SK-N-SH treated with all-trans-retinoic acid at 6 μM for 48 hours (cell line): ENCODE data around the gene GNA12.

Experiments used
- ATAC-seq: fragments of 200-7000 bp; cut with Tn5 transposase; 3 replicates; pipeline ENCODE4 v1.9.1; 2020; ENCODE audit warnings: mild to moderate bottlenecking, moderate library complexity
- ARNTL ChIP-seq: fragments of 450-650 bp; formaldehyde crosslinking; IDR thresholded peaks from 2 replicates; pipeline ENCODE4 v1.5.0; 2020; ENCODE audit warnings: low read depth, mild to moderate bottlenecking, moderate library complexity, borderline replicate concordance
- BACH2 ChIP-seq: fragments of 250-450 bp; sonication (Bioruptor Pico); IDR thresholded peaks from 2 replicates; pipeline ENCODE4 v1.9.0; 2021; ENCODE audit warnings: mild to moderate bottlenecking, borderline replicate concordance
- CREB5 ChIP-seq: fragments of 250-450 bp; sonication (Bioruptor Pico); IDR thresholded peaks from 2 replicates; pipeline ENCODE4 v1.5.1; 2020; ENCODE audit warnings: low read depth, mild to moderate bottlenecking, moderate library complexity
- CSDC2 ChIP-seq: fragments of 250-450 bp; sonication (Bioruptor Pico); IDR thresholded peaks from 2 replicates; pipeline ENCODE4 v1.5.0; 2020; ENCODE audit warnings: mild to moderate bottlenecking, moderate library complexity
- CSRNP3 ChIP-seq: fragments of 250-450 bp; sonication (Bioruptor Pico); IDR thresholded peaks from 2 replicates; pipeline ENCODE4 v1.5.1; 2021; ENCODE audit warnings: mild to moderate bottlenecking, moderate library complexity
- ESRRG ChIP-seq: fragments of 250-450 bp; sonication (Bioruptor Pico); IDR thresholded peaks from 2 replicates; pipeline ENCODE4 v1.6.1; 2021; ENCODE audit warnings: mild to moderate bottlenecking
- GLIS3 ChIP-seq: fragments of 250-450 bp; sonication (Bioruptor Pico); IDR thresholded peaks from 2 replicates; pipeline ENCODE4 v1.5.0; 2020; ENCODE audit warnings: mild to moderate bottlenecking, moderate library complexity
- ISL1 ChIP-seq: fragments of 250-450 bp; sonication (Bioruptor Pico); IDR thresholded peaks from 2 replicates; pipeline ENCODE4 v2.1.2; 2022; ENCODE audit warnings: mild to moderate bottlenecking, moderate library complexity
- OSR1 ChIP-seq: fragments of 250-450 bp; sonication (Bioruptor Pico); IDR thresholded peaks from 2 replicates; pipeline ENCODE4 v1.8.0; 2022; ENCODE audit warnings: moderate library complexity, mild to moderate bottlenecking, inconsistent platforms
- PATZ1 ChIP-seq: fragments of 250-450 bp; sonication (Bioruptor Pico); IDR thresholded peaks from 2 replicates; pipeline ENCODE4 v1.8.0; 2020; ENCODE audit warnings: mild to moderate bottlenecking, moderate library complexity, borderline replicate concordance
- POU6F1 ChIP-seq: fragments of 250-450 bp; sonication (Bioruptor Pico); IDR thresholded peaks from 2 replicates; pipeline ENCODE4 v1.8.0; 2021; ENCODE audit warnings: low read depth, mild to moderate bottlenecking, moderate library complexity, borderline replicate concordance
- PPARA ChIP-seq: fragments of 250-450 bp; sonication (Bioruptor Pico); IDR thresholded peaks from 2 replicates; pipeline ENCODE4 v1.5.0; 2020; ENCODE audit warnings: mild to moderate bottlenecking, borderline replicate concordance
- SNAI2 ChIP-seq: fragments of 250-450 bp; sonication (Bioruptor Pico); IDR thresholded peaks from 2 replicates; pipeline ENCODE4 v1.5.0; 2020; ENCODE audit warnings: mild to moderate bottlenecking, moderate library complexity
- TCF4 ChIP-seq: fragments of 250-450 bp; sonication (Bioruptor Pico); IDR thresholded peaks from 2 replicates; pipeline ENCODE4 v1.8.0; 2021; ENCODE audit warnings: mild to moderate bottlenecking, moderate library complexity, borderline replicate concordance
- TOX ChIP-seq: fragments of 250-450 bp; sonication (Bioruptor Pico); IDR thresholded peaks from 2 replicates; pipeline ENCODE4 v1.8.0; 2021; ENCODE audit warnings: mild to moderate bottlenecking, moderate library complexity, borderline replicate concordance
- TSHZ2 ChIP-seq: fragments of 250-450 bp; sonication (Bioruptor Pico); IDR thresholded peaks from 2 replicates; pipeline ENCODE4 v1.5.0; 2020; ENCODE audit warnings: mild to moderate bottlenecking, moderate library complexity
- ZC3H10 ChIP-seq: fragments of 250-450 bp; sonication (Bioruptor Pico); IDR thresholded peaks from 2 replicates; pipeline ENCODE4 v1.5.1; 2021; ENCODE audit warnings: mild to moderate bottlenecking, moderate library complexity
- ZFP3 ChIP-seq: fragments of 250-450 bp; sonication (Bioruptor Pico); IDR thresholded peaks from 2 replicates; pipeline ENCODE4 v1.5.0; 2020; ENCODE audit warnings: mild to moderate bottlenecking, moderate library complexity
- ZFP30 ChIP-seq: fragments of 450-650 bp; formaldehyde crosslinking; IDR thresholded peaks from 2 replicates; pipeline ENCODE4 v1.5.0; 2022; ENCODE audit warnings: mild to moderate bottlenecking, moderate library complexity
- ZNF565 ChIP-seq: fragments of 450-650 bp; formaldehyde crosslinking; conservative IDR thresholded peaks from 2 replicates; pipeline ENCODE4 v1.5.0; 2020; ENCODE audit warnings: low read depth, mild to moderate bottlenecking, moderate library complexity
- ZNF70 ChIP-seq: fragments of 450-650 bp; formaldehyde crosslinking; IDR thresholded peaks from 2 replicates; pipeline ENCODE4 v1.5.0; 2020; ENCODE audit warnings: mild to moderate bottlenecking, moderate library complexity
- ZNF8 ChIP-seq: fragments of 450-650 bp; formaldehyde crosslinking; IDR thresholded peaks from 2 replicates; pipeline ENCODE4 v1.5.0; 2020; ENCODE audit warnings: mild to moderate bottlenecking, moderate library complexity

Gene GNA12

GRCh38 chr7:2708547-2709310, 135.4 kb downstream of the GNA12 start:
- no peak; the same call in 2 of the 3 replicates for ATAC-seq
- no peak for TF ChIP-seq ISL1
- no peak for TF ChIP-seq ZFP30 (CRISPR knock-in tag)
- TF ChIP-seq SNAI2 (CRISPR knock-in tag) = no peak
- no peak for TF ChIP-seq POU6F1 (CRISPR knock-in tag)
- no peak for TF ChIP-seq ZNF565 (CRISPR knock-in tag)
- no peak for TF ChIP-seq ZNF70 (CRISPR knock-in tag)
- TF ChIP-seq CREB5 (CRISPR knock-in tag) = no peak
- TF ChIP-seq TSHZ2 (CRISPR knock-in tag) = no peak
- no peak for TF ChIP-seq ZC3H10
- no peak for TF ChIP-seq CSDC2 (CRISPR knock-in tag)
- no peak for TF ChIP-seq BACH2 (CRISPR knock-in tag)
- TF ChIP-seq, all 23 proteins: peak for 0

- ATAC-seq = no peak
- no peak for TF ChIP-seq ZNF8 (CRISPR knock-in tag)
- TF ChIP-seq PATZ1 (CRISPR knock-in tag) = no peak
- TF ChIP-seq ZC3H10 = no peak
- TF ChIP-seq TSHZ2 (CRISPR knock-in tag) = no peak
- TF ChIP-seq ZFP30 (CRISPR knock-in tag) = no peak
- TF ChIP-seq SNAI2 (CRISPR knock-in tag) = no peak
- TF ChIP-seq ZNF70 (CRISPR knock-in tag) = no peak
- no peak for TF ChIP-seq OSR1 (CRISPR knock-in tag)
- TF ChIP-seq ESRRG (CRISPR knock-in tag) = no peak
- no peak for TF ChIP-seq BACH2 (CRISPR knock-in tag)
- no peak for TF ChIP-seq ZFP3 (CRISPR knock-in tag)
- TF ChIP-seq CREB5 (CRISPR knock-in tag) = no peak
- no peak for TF ChIP-seq POU6F1 (CRISPR knock-in tag)
- no peak for TF ChIP-seq PPARA (CRISPR knock-in tag)
- TF ChIP-seq TCF4 (CRISPR knock-in tag) = no peak
- no peak for TF ChIP-seq ZNF565 (CRISPR knock-in tag)
- no peak for TF ChIP-seq TOX (CRISPR knock-in tag)
- no peak for TF ChIP-seq GLIS3 (CRISPR knock-in tag)
- no peak for TF ChIP-seq ARNTL
- TF ChIP-seq CSRNP3 (CRISPR knock-in tag) = no peak
- TF ChIP-seq, all 23 proteins: peak for 0
These were observed 136.1 kb downstream of the GNA12 start for GRCh38 chr7:2708041-2708440.
